Erythroblast (primary cell): ENCODE results near the gene FRMD4A.

Experiments
- GATA1 ChIP-seq: IDR thresholded peaks from 2 replicates; pipeline ENCODE4 v1.6.1; 2011; ENCODE audit warnings: low read depth, mild to moderate bottlenecking, control low read depth, low read length, moderate library complexity
- POLR2A ChIP-seq: IDR thresholded peaks from 2 replicates; pipeline ENCODE4 v1.6.1; 2011; ENCODE audit warnings: mild to moderate bottlenecking, low read length

GRCh38 chr10:13955409-13956068 is 375.2 kb downstream of the FRMD4A start:
- TF ChIP-seq POLR2A (no peak), GATA1 (no peak)
